ENCODE data around the gene ANKRD29. TPM values are rescaled to one million over a fixed set of nuclear protein-coding genes. Genes with fewer than 3 reads are reported as not detected.

Gene ANKRD29
- total and polyA plus RNA-seq, 2 experiments from 2014 or later, result 0.44 to 0.77 TPM

GRCh38 chr18:23648940-23649607 lies 13.6 kb downstream of the ANKRD29 start:
- Histone ChIP-seq H3K27me3 (no peaks in the 10 kb centered on the region), H3K36me3 (no peaks in the 10 kb centered on the region), H3K4me3 (no peak overlapping the region), H3K9me3 (ENCODE audit: low read depth) (no peaks in the 10 kb centered on the region), H3K27ac (no peak overlapping the region), H3K4me1 (ENCODE audit: low read depth) (no peaks in the 10 kb centered on the region)
- no peak for DNase-seq (ENCODE audit: low read depth in 1 of 2, low spot score in 1 of 2)
- TF ChIP-seq CTCF (IDR thresholded peaks at IDR 0.05; ENCODE audit: low read depth, low read length), result no peak

GRCh38 chr18:23648456-23648855 lies 14.3 kb downstream of the ANKRD29 start:
- H3K36me3 ChIP-seq, result no peaks in the 10 kb centered on the region
- no peaks in the 10 kb centered on the region for H3K4me1 ChIP-seq (ENCODE audit: low read depth)
- TF ChIP-seq CTCF (IDR thresholded peaks at IDR 0.05; ENCODE audit: low read depth, low read length), result no peak
- no peak overlapping the region for H3K4me3 ChIP-seq
- no peak overlapping the region for H3K27ac ChIP-seq
- no peaks in the 10 kb centered on the region for H3K9me3 ChIP-seq (ENCODE audit: low read depth)
- H3K27me3 ChIP-seq, result no peaks in the 10 kb centered on the region
- DNase-seq (ENCODE audit: low read depth in 1 of 2, low spot score in 1 of 2), result no peak

- Histone ChIP-seq H3K27ac (no peak overlapping the region), H3K9me3 (ENCODE audit: low read depth) (no peaks in the 10 kb centered on the region), H3K27me3 (no peaks in the 10 kb centered on the region), H3K4me3 (no peak overlapping the region), H3K4me1 (ENCODE audit: low read depth) (no peaks in the 10 kb centered on the region), H3K36me3 (no peaks in the 10 kb centered on the region)
- TF ChIP-seq CTCF (IDR thresholded peaks at IDR 0.05; ENCODE audit: low read depth, low read length), result no peak
- DNase-seq (ENCODE audit: low read depth in 1 of 2, low spot score in 1 of 2), result no peak
Measured at GRCh38 chr18:23646282-23646681, 16.4 kb downstream of the ANKRD29 start.

- Histone ChIP-seq H3K27ac (no peak overlapping the region), H3K27me3 (no peaks in the 10 kb centered on the region), H3K36me3 (no peaks in the 10 kb centered on the region), H3K4me1 (ENCODE audit: low read depth) (no peaks in the 10 kb centered on the region), H3K9me3 (ENCODE audit: low read depth) (no peaks in the 10 kb centered on the region), H3K4me3 (no peak overlapping the region)
- no peak for DNase-seq (ENCODE audit: low read depth in 1 of 2, low spot score in 1 of 2)
- no peak for TF ChIP-seq CTCF (IDR thresholded peaks at IDR 0.05; ENCODE audit: low read depth, low read length)
Measured at GRCh38 chr18:23645568-23646175, 17.0 kb downstream of the ANKRD29 start.

DNA sequence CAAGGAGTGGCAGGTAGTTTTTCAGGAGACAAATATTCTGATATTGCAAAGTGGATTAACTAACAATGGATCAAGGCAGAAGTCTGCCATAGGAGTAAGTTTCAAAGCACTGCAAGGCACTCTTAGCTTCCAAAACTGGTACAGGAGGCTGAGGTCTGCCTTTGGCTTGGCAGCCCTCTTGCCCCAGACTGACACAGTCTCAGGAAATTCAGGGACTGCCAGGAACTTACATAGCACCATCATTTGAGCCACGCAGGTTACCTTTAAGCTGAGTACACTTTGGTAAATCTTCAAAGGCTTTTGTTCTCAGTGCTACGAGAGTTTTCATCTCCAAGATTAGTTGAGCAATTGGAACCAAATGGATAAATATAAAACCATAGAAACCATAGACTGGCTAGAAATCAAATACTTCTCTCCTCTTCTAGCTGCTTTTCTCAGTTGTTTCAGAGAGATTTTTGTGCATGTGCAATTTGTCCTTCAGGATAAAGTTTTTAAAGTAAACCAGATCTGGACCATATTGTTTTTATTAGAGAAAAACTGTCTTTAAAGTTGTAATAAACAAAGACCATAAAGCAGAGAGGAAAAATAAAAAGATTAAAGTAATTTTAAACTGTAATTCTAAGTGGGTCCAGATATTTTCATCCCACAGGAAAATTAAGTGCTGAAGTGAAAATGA lies 18.8 kb downstream of the ANKRD29 start:
- no peaks in the 10 kb centered on the region for H3K27me3 ChIP-seq
- DNase-seq (ENCODE audit: low read depth in 1 of 2, low spot score in 1 of 2), result no peak
- no peak overlapping the region for H3K27ac ChIP-seq
- TF ChIP-seq CTCF (IDR thresholded peaks at IDR 0.05; ENCODE audit: low read depth, low read length), result no peak
- H3K36me3 ChIP-seq, result no peaks in the 10 kb centered on the region
- H3K9me3 ChIP-seq (ENCODE audit: low read depth), result no peaks in the 10 kb centered on the region
- no peaks in the 10 kb centered on the region for H3K4me1 ChIP-seq (ENCODE audit: low read depth)
- no peak overlapping the region for H3K4me3 ChIP-seq

Data from cardiac muscle cell (in vitro differentiated cells and primary cell).